AG10803 (cell line): ENCODE data around the gene RUBCN.
"Not testable (repeated sequence)": the region's sequence is repeated elsewhere in the genome, so short reads cannot be mapped to it uniquely, and the experiment has no call there.

Experiments
- DNase-seq: peaks from one replicate; pipeline ENCODE4 v3.0.0; 2010; ENCODE audit warnings: low read depth
- H3K4me3 ChIP-seq: 2 replicates; pipeline ENCODE4 v1.5.1; 2011; ENCODE audit warnings: mild to moderate bottlenecking, low read length, control low read depth
- TF ChIP-seq, protein P1 (sequence below): conservative IDR thresholded peaks from 2 replicates; pipeline ENCODE4 v1.5.1; 2011; ENCODE audit warnings: mild to moderate bottlenecking, low read length, control low read depth, inconsistent platforms

Gene RUBCN

DNA sequence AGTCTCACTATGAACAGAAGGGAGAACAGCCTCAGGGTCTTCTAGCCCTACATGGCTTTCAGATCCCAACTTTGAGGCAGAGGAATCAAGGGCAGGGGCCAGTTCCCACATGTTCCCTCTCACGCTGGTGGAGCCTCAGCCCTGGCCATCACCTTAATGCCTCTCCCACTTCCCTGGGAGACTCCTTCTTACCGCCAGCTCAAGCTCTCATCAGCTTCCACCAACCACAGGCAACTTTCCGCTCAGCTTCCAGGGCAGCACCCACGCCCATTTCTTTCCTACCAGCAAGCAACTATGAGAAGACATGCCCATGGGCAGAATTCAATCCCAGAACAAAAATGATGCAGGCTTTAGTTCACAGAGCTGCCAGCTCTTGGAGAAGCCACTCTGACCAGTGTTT is 63.5 kb downstream of the RUBCN start:
- DNase-seq, result no peak
- no peak overlapping the region for H3K4me3 ChIP-seq
- TF ChIP-seq, protein P1, sequence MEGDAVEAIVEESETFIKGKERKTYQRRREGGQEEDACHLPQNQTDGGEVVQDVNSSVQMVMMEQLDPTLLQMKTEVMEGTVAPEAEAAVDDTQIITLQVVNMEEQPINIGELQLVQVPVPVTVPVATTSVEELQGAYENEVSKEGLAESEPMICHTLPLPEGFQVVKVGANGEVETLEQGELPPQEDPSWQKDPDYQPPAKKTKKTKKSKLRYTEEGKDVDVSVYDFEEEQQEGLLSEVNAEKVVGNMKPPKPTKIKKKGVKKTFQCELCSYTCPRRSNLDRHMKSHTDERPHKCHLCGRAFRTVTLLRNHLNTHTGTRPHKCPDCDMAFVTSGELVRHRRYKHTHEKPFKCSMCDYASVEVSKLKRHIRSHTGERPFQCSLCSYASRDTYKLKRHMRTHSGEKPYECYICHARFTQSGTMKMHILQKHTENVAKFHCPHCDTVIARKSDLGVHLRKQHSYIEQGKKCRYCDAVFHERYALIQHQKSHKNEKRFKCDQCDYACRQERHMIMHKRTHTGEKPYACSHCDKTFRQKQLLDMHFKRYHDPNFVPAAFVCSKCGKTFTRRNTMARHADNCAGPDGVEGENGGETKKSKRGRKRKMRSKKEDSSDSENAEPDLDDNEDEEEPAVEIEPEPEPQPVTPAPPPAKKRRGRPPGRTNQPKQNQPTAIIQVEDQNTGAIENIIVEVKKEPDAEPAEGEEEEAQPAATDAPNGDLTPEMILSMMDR, result no peak

DNA sequence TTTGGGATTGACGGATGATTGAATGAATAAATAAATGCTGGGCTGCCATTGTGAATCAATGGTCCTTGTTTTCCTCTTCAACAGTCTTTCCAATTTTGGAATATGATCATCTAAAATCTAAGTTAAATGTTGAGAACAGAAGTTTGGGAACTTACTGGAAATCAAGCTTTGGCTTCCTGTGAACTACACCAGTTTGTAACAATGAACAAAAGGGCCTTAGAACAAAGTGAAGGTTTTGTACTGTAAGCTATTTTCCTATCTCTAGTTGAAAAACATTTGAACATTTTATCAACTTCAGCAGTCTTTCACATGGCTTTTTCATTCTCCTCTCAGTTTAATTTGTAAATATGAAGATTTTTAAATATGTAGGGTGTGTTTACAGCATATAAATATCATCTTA is 66.3 kb downstream of the RUBCN start:
- no peak overlapping the region for H3K4me3 ChIP-seq
- DNase-seq, result no peak
- TF ChIP-seq, protein P1, result no peak

DNA sequence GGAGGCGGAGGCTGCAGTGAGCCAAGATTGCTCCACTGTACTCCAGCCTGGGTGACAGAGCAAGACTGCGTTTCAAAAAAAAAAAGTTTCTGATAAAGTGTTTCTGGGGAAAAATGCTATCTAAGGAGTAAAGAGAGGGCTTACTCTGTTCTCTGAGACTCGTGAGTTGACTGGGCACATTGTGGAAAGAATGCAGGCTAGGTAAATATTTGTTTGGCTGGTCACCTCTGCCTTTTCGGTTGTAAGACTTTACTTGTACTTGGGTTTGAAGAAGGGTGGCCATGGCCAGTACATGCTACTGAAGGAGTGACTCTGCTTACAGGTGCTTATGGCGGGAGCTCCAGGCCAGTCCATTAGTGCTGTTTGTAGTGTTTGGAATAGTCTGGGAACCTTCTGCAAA is 68.7 kb downstream of the RUBCN start:
- no peak overlapping the region for H3K4me3 ChIP-seq
- TF ChIP-seq, protein P1, result no peak
- DNase-seq, result no peak

DNA sequence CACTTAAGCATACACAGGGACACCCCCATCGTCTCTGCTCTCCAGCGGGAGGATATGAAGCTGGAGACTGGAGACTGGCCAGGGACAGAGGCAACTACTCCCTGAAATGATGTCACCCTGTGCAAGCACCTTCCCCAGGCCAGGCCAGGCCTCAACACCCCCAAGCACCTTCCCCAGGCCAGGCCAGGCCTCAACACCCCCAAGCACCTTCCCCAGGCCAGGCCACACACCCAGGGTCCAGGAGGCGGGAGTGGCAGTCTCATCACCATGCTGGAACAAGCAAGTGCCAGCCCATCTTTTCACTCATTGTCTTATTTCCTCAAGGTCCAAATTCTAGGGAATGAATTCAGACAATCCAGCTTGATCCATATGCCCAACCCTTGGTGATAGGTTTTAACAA is 69.4 kb downstream of the RUBCN start:
- not testable (repeated sequence) for DNase-seq, H3K4me3 ChIP-seq

DNA sequence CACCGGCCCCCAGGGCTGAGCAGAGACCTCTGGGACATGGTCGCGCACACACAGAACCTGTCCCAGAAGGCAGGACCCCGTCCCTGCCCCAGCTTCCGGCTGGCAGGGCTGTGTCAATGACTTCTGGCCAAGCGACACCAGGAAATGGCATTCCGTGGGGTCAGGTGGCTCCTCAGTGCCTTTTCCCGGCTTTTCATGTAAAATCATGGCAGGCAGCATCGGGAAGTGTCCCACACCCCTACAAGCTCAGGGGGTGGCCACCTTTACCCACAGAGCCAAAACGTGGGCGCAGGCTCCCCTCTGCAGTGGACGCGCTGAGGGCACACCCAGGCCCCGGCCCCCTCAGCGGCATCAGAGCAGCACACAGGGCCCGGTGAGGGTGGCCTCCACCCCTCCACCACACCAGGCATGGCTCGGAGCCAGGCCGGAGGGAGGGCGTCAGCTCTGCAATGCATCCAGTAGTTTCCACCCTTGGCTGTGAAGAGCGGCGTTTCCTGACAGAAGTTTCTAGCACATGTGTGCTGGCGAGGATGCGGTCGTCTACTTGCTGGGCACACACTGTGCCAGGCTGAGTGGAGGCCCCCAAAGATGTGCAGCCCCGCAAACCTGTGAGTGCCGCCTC is 70.4 kb downstream of the RUBCN start:
- H3K4me3 ChIP-seq, DNase-seq: not testable (repeated sequence)

DNA sequence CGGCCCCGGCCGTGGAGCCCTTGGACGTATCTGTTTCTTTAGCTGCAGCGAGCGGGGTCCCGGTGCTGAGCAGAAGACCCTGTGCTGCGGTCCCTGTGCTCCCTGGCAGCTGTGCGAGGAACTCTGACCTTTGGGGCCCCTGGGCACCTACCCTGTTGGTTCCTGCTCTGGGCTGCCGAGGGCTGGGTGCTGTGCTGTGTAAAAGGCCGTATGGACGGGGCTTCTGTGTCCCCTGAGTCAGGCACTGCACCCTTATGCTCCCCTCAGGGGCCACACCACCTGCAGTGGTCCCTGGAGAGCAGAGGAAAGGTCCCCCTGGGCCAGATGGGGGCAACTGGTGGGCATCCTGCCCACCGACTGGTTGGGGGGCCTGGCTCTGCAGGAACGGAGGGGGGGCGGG is 71.2 kb downstream of the RUBCN start:
- H3K4me3 ChIP-seq, DNase-seq: not testable (repeated sequence)

DNA sequence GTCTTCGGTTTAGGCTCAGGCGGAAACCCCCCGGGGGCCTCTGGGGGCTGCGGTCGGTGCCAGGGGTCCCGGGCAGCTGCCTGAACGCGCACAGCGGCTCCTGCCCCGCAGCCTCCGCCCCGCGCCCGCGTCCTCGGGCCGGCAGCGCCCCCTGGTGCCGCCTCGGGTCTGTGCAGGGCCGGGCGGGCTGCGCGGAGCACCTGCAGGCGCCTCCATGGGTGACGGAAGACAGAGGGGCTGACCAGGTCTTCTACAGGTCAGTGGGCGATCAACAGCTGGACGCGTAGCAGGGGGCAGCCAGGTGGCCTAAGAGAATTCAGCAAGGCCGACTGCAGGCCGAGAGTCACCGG is 71.6 kb downstream of the RUBCN start:
- peak overlapping the region; percentile 39 for H3K4me3 ChIP-seq
- not testable (repeated sequence) for DNase-seq

DNA sequence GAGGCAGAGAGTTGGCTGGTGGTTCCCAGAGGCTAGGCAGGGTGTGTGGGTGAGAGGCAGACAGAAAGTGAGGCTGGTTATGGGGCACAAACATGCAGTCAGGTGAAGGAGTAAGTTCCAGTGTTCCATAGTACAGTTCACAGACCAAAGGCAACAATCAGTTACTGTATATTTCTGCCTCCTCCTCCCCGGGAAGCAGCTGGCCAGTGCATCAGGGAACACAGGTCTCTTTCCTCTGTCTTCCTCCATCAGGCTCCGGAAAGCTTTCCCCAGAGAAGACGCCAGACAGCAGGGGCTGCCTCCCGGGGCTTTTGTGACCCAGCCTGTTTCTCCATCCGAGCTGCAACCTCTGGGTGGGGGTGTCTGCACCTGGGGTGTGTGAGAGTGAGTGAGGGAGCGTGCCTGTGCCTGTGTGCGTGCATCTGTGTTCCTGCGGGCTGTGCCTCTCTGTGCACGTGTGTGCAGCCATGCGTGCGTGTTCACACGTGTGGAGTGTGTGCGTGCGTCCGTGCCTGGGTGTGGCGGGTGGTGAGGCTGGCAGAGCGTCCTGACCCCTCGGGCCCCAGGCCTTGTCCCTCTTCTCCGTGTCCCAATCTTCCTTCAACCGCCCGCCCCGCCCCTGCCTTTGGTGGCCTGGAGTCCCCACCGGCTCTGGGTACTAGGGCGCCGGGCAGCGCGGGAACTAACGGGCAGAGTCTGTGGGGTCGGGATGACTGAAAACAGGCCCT is 72.1 kb downstream of the RUBCN start:
- H3K4me3 ChIP-seq, result peak overlapping the region; percentile 39
- not testable (repeated sequence) for DNase-seq

DNA sequence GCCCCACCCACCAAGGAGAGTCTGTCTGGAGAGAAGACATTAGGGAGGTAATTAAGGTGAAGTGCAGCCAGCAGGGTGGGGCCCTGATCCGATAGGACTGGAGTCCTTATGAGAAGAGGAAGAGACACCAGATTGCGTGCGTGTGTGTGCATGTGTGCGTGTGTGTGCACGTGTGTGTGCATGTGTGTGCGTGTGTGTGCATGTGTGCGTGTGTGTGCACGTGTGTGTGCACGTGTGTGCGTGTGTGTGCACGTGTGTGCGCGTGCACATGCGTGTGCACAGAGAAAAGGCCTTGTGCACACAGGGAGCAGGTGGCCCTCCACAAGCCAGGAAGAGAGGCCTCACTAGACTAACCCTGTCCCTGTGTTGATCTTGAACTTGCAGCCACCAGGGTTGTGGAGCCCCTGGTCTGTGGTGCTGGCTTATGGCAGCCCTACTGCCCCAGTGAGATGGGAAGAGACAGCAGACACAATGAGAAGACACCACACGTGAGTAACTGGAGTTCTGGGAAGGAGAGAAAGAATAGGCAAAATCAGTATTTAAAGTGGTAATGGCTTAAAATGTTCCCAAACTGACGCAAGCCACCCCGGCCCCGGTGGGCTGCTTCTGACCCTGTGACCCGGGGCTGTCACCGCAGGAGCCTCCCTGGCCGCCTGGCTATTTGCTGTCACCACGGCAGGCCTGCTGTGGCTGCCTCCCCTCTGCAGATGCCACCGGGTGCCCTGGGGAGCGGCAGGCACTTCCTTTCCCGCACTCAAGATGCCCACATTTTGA is 73.2 kb downstream of the RUBCN start:
- not testable (repeated sequence) for H3K4me3 ChIP-seq, DNase-seq

DNA sequence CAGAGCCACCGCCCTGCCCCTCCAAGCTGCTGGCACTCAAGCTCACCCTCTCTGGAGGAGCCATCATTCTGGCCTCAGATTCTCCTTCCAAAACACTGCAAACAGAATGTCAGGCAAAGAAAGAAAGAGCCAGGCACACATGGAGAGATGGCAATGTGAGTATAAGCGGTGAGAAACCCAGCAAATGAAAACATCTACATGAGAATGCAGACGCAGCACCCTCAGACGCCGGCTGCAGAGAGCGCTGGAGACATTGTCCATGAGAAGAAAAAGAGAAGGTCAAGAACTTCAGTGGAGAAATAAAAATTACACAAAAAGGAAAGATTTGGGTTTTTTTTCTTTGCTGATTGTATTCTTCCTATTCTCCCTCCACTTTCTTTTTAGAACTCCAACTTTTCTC is 74.4 kb downstream of the RUBCN start:
- not testable (repeated sequence) for DNase-seq, H3K4me3 ChIP-seq

DNA sequence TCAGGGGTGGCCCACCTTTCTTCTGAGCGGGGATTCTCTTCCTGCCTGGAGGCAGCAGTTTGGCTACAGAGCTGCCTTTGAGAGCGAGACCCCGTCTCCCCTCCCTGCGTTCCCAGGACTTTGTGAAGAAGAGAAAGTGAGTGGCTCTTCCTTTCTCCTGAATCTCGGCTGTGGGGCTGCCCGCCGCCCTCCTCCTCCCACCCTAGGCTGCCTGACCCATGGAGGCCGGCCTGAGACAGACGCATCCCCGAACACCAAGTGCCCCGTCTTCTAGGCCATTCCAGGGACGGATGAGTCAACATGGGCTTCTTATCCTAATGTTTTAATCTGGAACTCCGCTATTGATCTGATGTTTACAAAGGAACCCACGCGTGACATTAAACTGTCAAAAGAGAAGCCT is 74.8 kb downstream of the RUBCN start:
- DNase-seq, result not testable (repeated sequence)

DNA sequence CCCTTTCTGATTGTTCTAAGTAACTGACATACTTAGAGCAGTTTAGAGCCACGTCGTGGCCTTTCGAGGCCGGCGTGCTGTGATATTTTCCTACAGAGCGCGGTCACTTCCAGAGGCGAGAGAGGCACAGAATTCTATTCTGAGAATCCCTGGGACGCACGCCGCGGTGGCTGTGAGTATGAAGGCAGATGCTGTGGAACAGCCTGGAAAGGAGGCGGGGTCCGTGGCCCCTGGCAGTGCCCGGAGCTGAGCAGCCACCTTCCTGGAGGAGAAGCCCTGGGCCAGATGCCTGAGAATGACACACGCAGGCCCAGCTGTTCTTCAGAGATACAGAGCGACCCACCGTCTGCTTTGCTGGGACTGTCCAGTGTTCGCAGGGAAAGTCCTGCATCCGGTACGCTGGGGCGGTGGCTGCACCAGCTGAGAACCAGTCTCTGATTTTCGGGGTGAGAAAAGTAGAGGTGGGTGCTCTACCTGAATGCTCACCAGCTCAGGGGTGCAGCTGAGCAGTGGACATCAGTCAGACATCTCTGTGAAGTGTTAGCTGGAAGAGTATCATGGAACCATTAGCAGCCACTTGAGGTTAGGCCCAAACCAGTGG is 75.4 kb downstream of the RUBCN start:
- not testable (repeated sequence) for DNase-seq, H3K4me3 ChIP-seq

More for the DNA sequence above, 74.8 kb downstream of the RUBCN start:
- not testable (repeated sequence) for H3K4me3 ChIP-seq

DNA sequence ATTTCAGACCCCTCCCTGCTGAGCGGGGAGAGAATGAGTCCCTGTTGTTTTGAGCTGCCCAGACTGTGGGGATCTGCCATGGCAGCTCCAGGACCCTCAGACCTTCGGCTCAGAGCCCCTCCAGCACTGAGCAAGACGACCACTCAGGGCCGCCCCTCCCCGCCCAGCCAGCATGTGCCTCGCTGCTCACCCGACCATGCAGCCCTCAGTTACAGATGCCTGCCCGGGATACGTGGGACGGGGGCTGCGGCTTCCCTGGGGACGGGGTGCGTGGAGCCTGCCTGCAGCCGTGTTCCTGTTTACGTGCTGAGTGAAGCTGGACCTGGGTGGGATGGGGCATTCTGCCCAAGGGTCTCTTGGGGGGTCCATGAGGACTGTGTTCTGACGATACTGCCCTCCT is 77.0 kb downstream of the RUBCN start:
- DNase-seq, H3K4me3 ChIP-seq: not testable (repeated sequence)

DNA sequence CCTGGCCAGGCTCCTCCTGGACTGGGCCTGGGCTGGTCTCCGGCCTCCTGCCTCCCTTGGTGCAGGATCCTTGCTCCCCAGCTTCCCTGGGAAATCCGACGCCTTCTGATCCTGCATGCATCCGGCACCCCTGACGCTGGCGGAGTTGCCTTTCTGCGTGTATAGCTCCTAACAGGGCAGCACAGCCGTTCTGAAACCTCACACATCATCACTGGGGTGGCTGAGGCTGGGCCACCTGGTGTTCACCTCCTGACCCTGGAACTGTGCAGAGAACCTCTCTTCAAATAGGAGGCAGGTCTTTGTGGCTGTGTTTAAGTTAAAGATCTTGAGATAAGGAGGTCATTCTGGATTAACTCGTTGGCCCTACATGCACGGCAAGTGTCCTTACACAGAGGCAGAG is 77.6 kb downstream of the RUBCN start:
- not testable (repeated sequence) for H3K4me3 ChIP-seq

DNA sequence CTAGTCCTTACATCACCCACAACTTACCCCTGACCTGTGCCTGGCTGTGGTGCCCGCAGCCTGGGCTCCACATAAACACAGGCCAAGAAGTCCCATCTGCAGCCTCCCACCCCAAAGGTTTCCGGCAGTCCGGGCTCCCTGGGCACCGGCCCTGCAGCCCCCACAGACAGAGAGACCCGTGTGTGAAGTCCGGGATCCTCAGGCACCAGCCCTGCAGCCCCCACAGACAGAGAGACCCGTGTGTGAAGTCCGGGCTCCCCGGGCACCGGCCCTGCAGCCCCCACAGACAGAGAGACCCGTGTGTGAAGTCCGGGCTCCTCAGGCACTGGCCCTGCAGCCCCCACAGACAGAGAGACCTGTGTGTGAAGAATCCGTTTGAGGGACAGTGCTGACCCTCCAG is 78.0 kb downstream of the RUBCN start:
- not testable (repeated sequence) for DNase-seq, H3K4me3 ChIP-seq

More for the DNA sequence above, 77.6 kb downstream of the RUBCN start:
- not testable (repeated sequence) for DNase-seq
